ENCODE results near the gene ABI2.

GRCh38 chr2:203341741-203342310 lies 13.6 kb downstream of the ABI2 start:
- TF ChIP-seq POLR2AphosphoS5 (IDR thresholded peaks at IDR 0.05) (no peak), CTCF (IDR thresholded peaks at IDR 0.05) (no peak), POLR2A (IDR thresholded peaks at IDR 0.05) (no peak)
